ENCODE data around the gene CTBP2. TPM values are rescaled to one million over a fixed set of nuclear protein-coding genes. Genes with fewer than 3 reads are reported as not detected.
"Not testable (repeated sequence)": the region's sequence is repeated elsewhere in the genome, so short reads cannot be mapped to it uniquely, and the experiment has no call there.

CTBP2 gene
- total and polyA plus RNA-seq, 3 experiments from 2014 or later = 1.4 to 2.8 (median 1.8) TPM

GRCh38 chr10:125153703-125154490, 6.5 kb downstream of the CTBP2 start:
- Mint-ChIP-seq H3K27ac (no peak overlapping the region), H3K4me1 (peaks cover 7 to 19% (median 13%) of the 10 kb centered on the region in 3 donors), H3K27me3 (peaks cover 33 to 79% of the 10 kb centered on the region in 2 donors), H3K36me3 (no peaks in the 10 kb centered on the region), H3K9me3 (peaks cover 0 to 5% (median 0%) of the 10 kb centered on the region in 5 donors), H3K4me3 (no peak overlapping the region)
- peaks cover 5% of the 10 kb centered on the region for H3K4me1 ChIP-seq (ENCODE audit: insufficient read depth, low read length)
- H3K4me3 ChIP-seq (ENCODE audit: low read length) = no peak overlapping the region
- no peak overlapping the region for H3K27ac ChIP-seq (ENCODE audit: low read depth, low read length)
- ChIA-PET CTCF (no interaction called here), POLR2A (no interaction called here)
- H3K27me3 ChIP-seq (ENCODE audit: insufficient read depth, low read length, poor library complexity, severe bottlenecking) = peaks cover 5% of the 10 kb centered on the region
- no peaks in the 10 kb centered on the region for H3K9me3 ChIP-seq (ENCODE audit: low read length)
- DNase-seq = no peak
- no peaks in the 10 kb centered on the region for H3K36me3 ChIP-seq (ENCODE audit: insufficient read depth, low read length)

DNA sequence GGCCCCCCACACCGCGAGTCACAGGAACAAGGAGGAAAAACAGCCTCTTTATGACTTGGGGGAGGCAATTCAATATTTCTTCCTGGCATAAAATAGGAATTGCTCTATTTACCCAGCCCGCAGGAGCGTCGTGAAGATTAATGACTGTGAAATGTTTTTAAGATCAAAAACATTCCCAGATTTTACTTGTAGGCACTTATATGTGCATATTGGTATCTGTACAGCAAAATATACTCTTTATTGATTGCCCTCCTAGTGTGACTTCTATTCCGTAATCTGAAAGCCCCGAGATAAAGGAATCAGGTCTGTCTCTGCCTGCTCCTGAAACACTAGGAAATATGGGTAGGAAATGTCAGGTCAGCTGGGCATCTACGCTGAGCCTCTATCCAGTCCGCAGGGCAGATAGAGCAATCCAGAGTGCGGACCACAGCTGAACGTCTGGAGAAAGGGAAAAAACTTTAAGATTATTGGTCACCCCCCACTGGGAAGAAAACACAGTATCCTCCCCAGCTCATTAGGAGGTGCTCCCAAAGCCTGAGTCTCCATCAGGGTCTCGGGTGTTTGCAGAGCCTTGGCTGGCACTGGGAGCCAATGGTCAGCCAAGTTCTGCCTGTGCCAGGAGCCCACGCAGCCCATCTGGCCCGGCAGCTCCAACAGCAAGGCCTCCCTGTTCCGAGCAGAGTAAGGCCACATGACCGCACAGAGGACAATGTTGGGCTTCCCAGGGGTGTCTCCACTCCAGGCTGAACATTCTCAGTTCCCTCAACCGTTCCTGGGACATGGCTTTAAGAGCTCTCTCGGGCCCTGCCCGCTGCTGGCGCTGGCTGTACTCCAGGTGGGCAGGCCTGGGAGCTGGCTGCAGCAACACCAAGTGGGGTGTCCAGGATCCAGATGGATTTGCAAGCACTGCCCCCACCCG, 7.7 kb downstream of the CTBP2 start:
- H3K27me3 Mint-ChIP-seq = peaks cover 35 to 82% of the 10 kb centered on the region in 2 donors
- no peak overlapping the region for H3K4me3 Mint-ChIP-seq
- Histone ChIP-seq H3K36me3 (ENCODE audit: insufficient read depth, low read length) (no peaks in the 10 kb centered on the region), H3K27me3 (ENCODE audit: insufficient read depth, low read length, poor library complexity, severe bottlenecking) (peaks cover 5% of the 10 kb centered on the region), H3K4me3 (ENCODE audit: low read length) (no peak overlapping the region), H3K9me3 (ENCODE audit: low read length) (no peaks in the 10 kb centered on the region), H3K27ac (ENCODE audit: low read depth, low read length) (no peak overlapping the region), H3K4me1 (ENCODE audit: insufficient read depth, low read length) (no peaks in the 10 kb centered on the region)
- POLR2A ChIA-PET = no interaction called here
- CTCF ChIA-PET = no interaction called here
- H3K9me3 Mint-ChIP-seq = peaks cover 0 to 5% (median 0%) of the 10 kb centered on the region in 5 donors
- no peak for DNase-seq
- H3K27ac Mint-ChIP-seq = no peak overlapping the region
- H3K36me3 Mint-ChIP-seq = no peaks in the 10 kb centered on the region
- H3K4me1 Mint-ChIP-seq = peaks cover 4 to 11% (median 7%) of the 10 kb centered on the region in 3 donors

- Mint-ChIP-seq H3K4me3 (no peak overlapping the region), H3K4me1 (peaks cover 5 to 9% (median 7%) of the 10 kb centered on the region in 3 donors), H3K27ac (peak overlapping the region in 1 of 8 donors; percentile 70), H3K27me3 (peaks cover 34 to 82% of the 10 kb centered on the region in 2 donors), H3K9me3 (peaks cover 0 to 5% (median 0%) of the 10 kb centered on the region in 5 donors), H3K36me3 (no peaks in the 10 kb centered on the region)
- POLR2A ChIA-PET = no interaction called here
- no peaks in the 10 kb centered on the region for H3K36me3 ChIP-seq (ENCODE audit: insufficient read depth, low read length)
- H3K27ac ChIP-seq (ENCODE audit: low read depth, low read length) = no peak overlapping the region
- no peak overlapping the region for H3K4me3 ChIP-seq (ENCODE audit: low read length)
- no peaks in the 10 kb centered on the region for H3K9me3 ChIP-seq (ENCODE audit: low read length)
- H3K4me1 ChIP-seq (ENCODE audit: insufficient read depth, low read length) = no peaks in the 10 kb centered on the region
- no peak for DNase-seq
- H3K27me3 ChIP-seq (ENCODE audit: insufficient read depth, low read length, poor library complexity, severe bottlenecking) = peaks cover 5% of the 10 kb centered on the region
- CTCF ChIA-PET = no interaction called here
These were observed 8.6 kb downstream of the CTBP2 start for GRCh38 chr10:125151553-125152449.

- H3K4me1 ChIP-seq (ENCODE audit: insufficient read depth, low read length) = no peaks in the 10 kb centered on the region
- no peak overlapping the region for H3K27ac ChIP-seq (ENCODE audit: low read depth, low read length)
- H3K4me3 Mint-ChIP-seq = peak overlapping the region in 1 of 7 donors; percentile 40
- H3K4me3 ChIP-seq (ENCODE audit: low read length) = no peak overlapping the region
- peaks cover 5% of the 10 kb centered on the region for H3K27me3 ChIP-seq (ENCODE audit: insufficient read depth, low read length, poor library complexity, severe bottlenecking)
- ChIA-PET CTCF (no interaction called here), POLR2A (no interaction called here)
- no peak for DNase-seq
- H3K36me3 ChIP-seq (ENCODE audit: insufficient read depth, low read length) = no peaks in the 10 kb centered on the region
- peaks cover 35 to 83% of the 10 kb centered on the region in 2 donors for H3K27me3 Mint-ChIP-seq
- H3K9me3 Mint-ChIP-seq = peaks cover 0 to 5% (median 0%) of the 10 kb centered on the region in 5 donors
- H3K9me3 ChIP-seq (ENCODE audit: low read length) = no peaks in the 10 kb centered on the region
- no peak overlapping the region for H3K27ac Mint-ChIP-seq
- peaks cover 7 to 9% (median 9%) of the 10 kb centered on the region in 3 donors for H3K4me1 Mint-ChIP-seq
- no peaks in the 10 kb centered on the region for H3K36me3 Mint-ChIP-seq
These were observed 9.2 kb downstream of the CTBP2 start for GRCh38 chr10:125151170-125151552.

GRCh38 chr10:125150376-125151083, 9.8 kb downstream of the CTBP2 start:
- H3K4me1 ChIP-seq (ENCODE audit: insufficient read depth, low read length); H3K27me3 ChIP-seq (ENCODE audit: insufficient read depth, low read length, poor library complexity, severe bottlenecking); H3K9me3 ChIP-seq (ENCODE audit: low read length); CTCF ChIA-PET; DNase-seq; POLR2A ChIA-PET; H3K36me3 Mint-ChIP-seq; H3K9me3 Mint-ChIP-seq; H3K27ac Mint-ChIP-seq; H3K4me3 ChIP-seq (ENCODE audit: low read length); H3K36me3 ChIP-seq (ENCODE audit: insufficient read depth, low read length); H3K27ac ChIP-seq (ENCODE audit: low read depth, low read length); H3K4me1 Mint-ChIP-seq: not testable (repeated sequence)
- H3K4me3 Mint-ChIP-seq = peak overlapping the region in 1 of 7 donors; percentile 40
- H3K27me3 Mint-ChIP-seq = peaks cover 29 to 79% of the 10 kb centered on the region in 2 donors

DNA sequence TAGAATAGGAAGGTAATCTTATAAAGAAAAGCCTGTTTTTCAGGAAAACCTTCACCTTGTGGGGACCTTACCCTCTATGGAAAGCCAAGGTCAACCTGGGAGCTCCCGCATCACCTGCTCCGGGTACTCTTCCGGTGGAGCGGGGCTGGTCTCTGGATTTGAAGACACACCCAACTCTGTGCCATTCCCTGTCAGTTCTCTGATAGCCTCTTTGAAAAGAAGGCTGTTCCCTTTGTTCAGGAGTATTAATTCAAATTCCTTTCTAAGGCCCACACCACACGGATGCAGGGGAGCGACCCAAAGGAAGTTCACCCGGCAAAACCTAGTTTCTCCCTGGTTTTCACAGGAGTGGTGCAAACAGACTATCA, 10.7 kb downstream of the CTBP2 start:
- H3K27ac Mint-ChIP-seq = peak overlapping the region in 1 of 8 donors; percentile 30
- peaks cover 27 to 75% of the 10 kb centered on the region in 2 donors for H3K27me3 Mint-ChIP-seq
- no peak for DNase-seq
- no peak overlapping the region for H3K4me3 ChIP-seq (ENCODE audit: low read length)
- H3K36me3 Mint-ChIP-seq = no peaks in the 10 kb centered on the region
- ChIA-PET CTCF (no interaction called here), POLR2A (no interaction called here)
- H3K27ac ChIP-seq (ENCODE audit: low read depth, low read length) = no peak overlapping the region
- peaks cover 7 to 9% (median 9%) of the 10 kb centered on the region in 3 donors for H3K4me1 Mint-ChIP-seq
- no peaks in the 10 kb centered on the region for H3K36me3 ChIP-seq (ENCODE audit: insufficient read depth, low read length)
- H3K9me3 Mint-ChIP-seq = no peaks in the 10 kb centered on the region
- H3K4me3 Mint-ChIP-seq = no peak overlapping the region
- H3K4me1 ChIP-seq (ENCODE audit: insufficient read depth, low read length) = no peaks in the 10 kb centered on the region
- H3K9me3 ChIP-seq (ENCODE audit: low read length) = no peaks in the 10 kb centered on the region
- peaks cover 5% of the 10 kb centered on the region for H3K27me3 ChIP-seq (ENCODE audit: insufficient read depth, low read length, poor library complexity, severe bottlenecking)

DNA sequence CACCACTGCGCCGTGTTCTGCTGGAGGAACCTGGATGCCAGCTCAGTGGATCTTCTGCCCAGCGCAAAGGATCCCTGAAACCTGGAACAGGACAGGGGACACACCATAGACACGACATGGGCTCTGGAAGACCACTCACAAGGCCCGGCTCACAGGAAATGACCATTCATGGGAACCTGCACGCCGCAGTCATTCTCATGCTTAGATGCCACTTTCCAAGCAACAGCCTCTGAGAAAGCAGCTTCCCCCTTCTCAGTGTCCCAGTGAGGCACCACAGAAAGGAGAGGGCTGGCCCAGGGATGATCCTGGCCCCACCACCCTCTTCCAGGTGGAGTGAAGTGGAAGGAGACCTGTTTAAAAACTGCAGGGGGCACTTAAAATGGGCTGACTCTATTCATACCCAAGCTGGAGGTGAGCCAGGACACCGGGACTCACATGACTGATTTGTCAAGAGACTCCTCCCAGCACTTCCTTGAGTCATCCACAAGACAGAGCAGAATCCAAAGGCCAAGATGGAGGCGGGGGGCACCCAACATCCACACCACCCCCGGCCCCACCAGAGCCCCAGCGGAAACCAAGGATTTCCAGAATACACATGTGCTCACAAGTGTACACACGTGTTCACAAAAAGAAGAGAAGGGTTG, 11.2 kb downstream of the CTBP2 start:
- Mint-ChIP-seq H3K27me3 (peaks cover 27 to 75% of the 10 kb centered on the region in 2 donors), H3K36me3 (no peaks in the 10 kb centered on the region), H3K9me3 (no peaks in the 10 kb centered on the region), H3K4me3 (no peak overlapping the region), H3K27ac (no peak overlapping the region), H3K4me1 (peaks cover 7 to 9% (median 9%) of the 10 kb centered on the region in 3 donors)
- Histone ChIP-seq H3K36me3 (ENCODE audit: insufficient read depth, low read length) (no peaks in the 10 kb centered on the region), H3K9me3 (ENCODE audit: low read length) (no peaks in the 10 kb centered on the region), H3K27me3 (ENCODE audit: insufficient read depth, low read length, poor library complexity, severe bottlenecking) (peaks cover 5% of the 10 kb centered on the region), H3K4me1 (ENCODE audit: insufficient read depth, low read length) (no peaks in the 10 kb centered on the region), H3K4me3 (ENCODE audit: low read length) (no peak overlapping the region), H3K27ac (ENCODE audit: low read depth, low read length) (no peak overlapping the region)
- POLR2A ChIA-PET = no interaction called here
- CTCF ChIA-PET = no interaction called here
- no peak for DNase-seq
